Heart left ventricle (tissue), 16 donors: ENCODE measurements around the gene MTURN. TPM values are rescaled to one million over a fixed set of nuclear protein-coding genes. Genes with fewer than 3 reads are reported as not detected.

Source experiments
- ATAC-seq, 4 donors: fragments of 200-7000 bp; cut with Tn5 transposase; one replicate each; pipeline ENCODE4 v1.9.1; 2020 to 2022; ENCODE audit warnings: moderate library complexity in 4 of 4, mild to moderate bottlenecking in 3 of 4, moderate number of reproducible peaks in 1 of 4
- DNase-seq, 5 donors: peaks; one replicate each; pipeline ENCODE4 v3.0.0-alpha.2; 2020
- H3K27ac ChIP-seq, 12 donors: fragments of 200-600 bp; sonication (generic) in 4 of 12; one replicate each; pipeline versions ENCODE4 v1.5.0 to v1.8.0; 2016 to 2022; ENCODE audit warnings: mild to moderate bottlenecking in 2 of 12
- H3K27me3 ChIP-seq, 9 donors: fragments of 200-600 bp; sonication (generic) in 2 of 9; one replicate each; pipeline versions ENCODE4 v1.5.1 to v1.8.0; 2016 to 2022; ENCODE audit warnings: mild to moderate bottlenecking in 3 of 9
- H3K36me3 ChIP-seq, 9 donors: fragments of 200-600 bp; sonication (generic) in 2 of 9; one replicate each; pipeline versions ENCODE4 v1.5.0 to v1.8.0; 2018 to 2022; ENCODE audit warnings: mild to moderate bottlenecking in 2 of 9
- H3K4me1 ChIP-seq, 12 donors: fragments of 200-600 bp; sonication (generic) in 4 of 12; one replicate each; pipeline versions ENCODE4 v1.5.0 to v1.8.0; 2016 to 2022; ENCODE audit warnings: mild to moderate bottlenecking in 3 of 12
- H3K4me3 ChIP-seq, 12 donors: fragments of 200-600 bp; sonication (generic) in 4 of 12; one replicate each; pipeline versions ENCODE4 v1.5.0 to v1.8.0; 2017 to 2022; ENCODE audit warnings: mild to moderate bottlenecking in 9 of 12, moderate library complexity in 4 of 12
- H3K9me3 ChIP-seq, 12 donors: fragments of 200-600 bp; sonication (generic) in 4 of 12; one replicate each; pipeline versions ENCODE4 v1.5.0 to v1.8.0; 2016 to 2022; ENCODE audit warnings: mild to moderate bottlenecking in 1 of 12
- CTCF ChIP-seq, 12 donors: fragments of 200-600 bp; sonication (generic) in 4 of 12; IDR thresholded peaks; one replicate each; pipeline versions ENCODE4 v1.5.0 to v1.8.0; 2018 to 2022; ENCODE audit warnings: antibody characterized with exemption in 12 of 12, mild to moderate bottlenecking in 5 of 12
- POLR2A ChIP-seq, 2 donors: fragments of 450-650 bp; IDR thresholded peaks; one replicate each; pipeline ENCODE4 v1.6.1; 2017; ENCODE audit warnings: antibody characterized with exemption in 2 of 2, mild to moderate bottlenecking in 2 of 2, moderate library complexity in 2 of 2
- WGBS, 4 donors: extraction: QIAGEN DNeasy Blood & Tissue Kit in 2 of 4; methylation state at CpG; one replicate each; pipeline versions ENCODE4 v1.1.5 to v1.1.7; 2013 to 2018; 5-methylcytosine and 5-hydroxymethylcytosine counted together
- intact Hi-C, 10 donors: fragments of 100-400 bp; cut with DNase I; formaldehyde crosslinking; loops; one replicate each; pipeline versions ENCODE4 v1.11.1 to v1.14.2; 2022
- polyA plus RNA-seq, 2 donors: library from polyadenylated mRNA; stranded (reverse); fragments of 200-250 nt; gene quantifications; one replicate each; pipeline ENCODE4 v1.2.3, GENCODE V29; 2013
- total RNA-seq, 9 donors: library from RNA; depleted of rRNA in 2 of 9; stranded (reverse); fragments of >200 nt in 2 of 9; fragmentation: NEBNext Ultra II Directional in 3 of 9; extraction: Animal tissue kit (Norgen Biotek cat#: 25700) in 3 of 9; gene quantifications; one replicate each; pipeline versions ENCODE4 v1.1.0 to v1.2.4, GENCODE V29; 2016 to 2023
- donor health status: ischemic (EF 13 %, LVEDD 7.1; RV severe dilation, severe dysfunction).
- donor health status: healthy with polysubstance abuse.
- donor health status: DM: no; HTN: yes; CAD: no.
- donor health status: DM: no; HTN: no; CAD: no.
- donor health status: ischemic (EF 25% LVEDD 6.9; RV normal size, moderate dysfunction).
- donor health status: ischemic (EF 25% LVEDD 5.7; RV mildly dilated, moderate dysfunction).
- donor health status: healthy.
- donor health status: DM: yes; HTN: yes; CAD: no.
- donor health status: ischemic (EF 35%, LVEDD 5.7; RV mildly dilated, moderate dysfunction).
- donor health status: nonischemic (EF 11% LVEDD 7.7; RV severe dilation, severe dysfunction).
- donor health status: DM: yes; HTN: yes; CAD: no.
- donor health status: PGD.
- donor health status: ischemic (EF 29% LVEDD 5.4; RV normal size, mild dysfunction).
- donor health status: nonischemic (EF 23%, LVEDD 6.1; RV moderate dilation, normal function).

The MTURN gene
- total and polyA plus RNA-seq, 11 donors, result 7.7 to 45.2 (median 21.3) TPM

- H3K4me3 ChIP-seq, result no peak overlapping the region
- TF ChIP-seq CTCF (IDR thresholded peaks at IDR 0.05) (peak; percentile 33 to 76 (median 62)), POLR2A (IDR thresholded peaks at IDR 0.05) (no peak)
- H3K27ac ChIP-seq, result no peak overlapping the region
- peaks cover 0 to 16% (median 0%) of the 10 kb centered on the region in 9 donors for H3K36me3 ChIP-seq
- peaks cover 0 to 74% (median 18%) of the 10 kb centered on the region in 12 donors for H3K4me1 ChIP-seq
- DNase-seq (no peak), ATAC-seq (peak; percentile 47 to 71 (median 62))
- H3K27me3 ChIP-seq, result no peaks in the 10 kb centered on the region
- intact Hi-C loops, result loop anchor here (2.0 to 10.0 kb wide), 12 partner anchors 88 to 400 kb away; partner anchors contain the start of gene GGCT (in 1 of the 10)
- no peaks in the 10 kb centered on the region for H3K9me3 ChIP-seq
- 71 to 81% (median 76%) methylated on average over 6 of the region's 6 CpGs for WGBS, 4 donors
Measured at GRCh38 chr7:30164567-30164966, 29.8 kb downstream of the MTURN start.

GRCh38 chr7:30165590-30165989 lies 30.8 kb downstream of the MTURN start:
- H3K36me3 ChIP-seq, result peaks cover 0 to 7% (median 0%) of the 10 kb centered on the region in 9 donors
- H3K4me3 ChIP-seq, result no peak overlapping the region
- no peak for TF ChIP-seq CTCF (IDR thresholded peaks at IDR 0.05)
- TF ChIP-seq POLR2A (IDR thresholded peaks at IDR 0.05), result no peak
- no peak for DNase-seq
- no peaks in the 10 kb centered on the region for H3K9me3 ChIP-seq
- ATAC-seq, result no peak
- no peak overlapping the region for H3K27ac ChIP-seq
- WGBS, 4 donors, result 77 to 93% (median 88%) methylated on average over 3 of the region's 3 CpGs
- H3K27me3 ChIP-seq, result no peaks in the 10 kb centered on the region
- H3K4me1 ChIP-seq, result peaks cover 0 to 76% (median 15%) of the 10 kb centered on the region in 12 donors
- intact Hi-C loops, result loop anchor here in 9 of 10 donors (2.0 to 10.0 kb wide), 13 partner anchors 87 to 402 kb away; partner anchors contain the start of genes GGCT (in 1 of the 9) and ZNRF2 (in 1 of the 9)

- Histone ChIP-seq H3K27me3 (no peaks in the 10 kb centered on the region), H3K4me1 (peaks cover 0 to 83% (median 15%) of the 10 kb centered on the region in 12 donors), H3K9me3 (no peaks in the 10 kb centered on the region), H3K36me3 (peaks cover 0 to 2% (median 0%) of the 10 kb centered on the region in 9 donors), H3K4me3 (no peak overlapping the region), H3K27ac (no peak overlapping the region)
- DNase-seq (no peak), ATAC-seq (no peak)
- 95 to 97% (median 96%) methylated on average over 11 to 12 of the region's 12 CpGs for WGBS, 4 donors
- intact Hi-C loops, result loop anchor here in 7 of 10 donors (5.0 to 10.0 kb wide), 8 partner anchors 109 to 401 kb away; partner anchors contain the start of genes GGCT (in 1 of the 7) and ZNRF2 (in 1 of the 7)
- no peak for TF ChIP-seq CTCF (IDR thresholded peaks at IDR 0.05)
- TF ChIP-seq POLR2A (IDR thresholded peaks at IDR 0.05), result no peak
Measured at GRCh38 chr7:30166155-30166840, 31.5 kb downstream of the MTURN start.

- no peak for TF ChIP-seq POLR2A (IDR thresholded peaks at IDR 0.05)
- no peak for TF ChIP-seq CTCF (IDR thresholded peaks at IDR 0.05)
- DNase-seq, result no peak
- no peak for ATAC-seq
- H3K9me3 ChIP-seq, result no peaks in the 10 kb centered on the region
- peaks cover 0 to 87% (median 15%) of the 10 kb centered on the region in 12 donors for H3K4me1 ChIP-seq
- H3K27me3 ChIP-seq, result no peaks in the 10 kb centered on the region
- no peak overlapping the region for H3K4me3 ChIP-seq
- H3K36me3 ChIP-seq, result no peaks in the 10 kb centered on the region
- intact Hi-C loops, result loop anchor here in 7 of 10 donors (5.0 to 10.0 kb wide), 8 partner anchors 108 to 400 kb away; partner anchors contain the start of genes GGCT (in 1 of the 7) and ZNRF2 (in 1 of the 7)
- H3K27ac ChIP-seq, result no peak overlapping the region
- 82 to 90% (median 86%) methylated on average over 5 of the region's 5 CpGs for WGBS, 4 donors
Measured at GRCh38 chr7:30166841-30167235, 32.1 kb downstream of the MTURN start.
